GM12873 (cell line): Measurements from ENCODE around the gene NCOR1.

ENCODE experiments used
- TF ChIP-seq, protein P1 (sequence below): IDR thresholded peaks from 2 replicates; pipeline ENCODE4 v1.5.1; 2012; ENCODE audit warnings: low read depth, mild to moderate bottlenecking, moderate library complexity, low read length, control low read depth; ENCODE audit not compliant: insufficient read depth; ENCODE audit errors: missing control alignments

NCOR1 gene

DNA sequence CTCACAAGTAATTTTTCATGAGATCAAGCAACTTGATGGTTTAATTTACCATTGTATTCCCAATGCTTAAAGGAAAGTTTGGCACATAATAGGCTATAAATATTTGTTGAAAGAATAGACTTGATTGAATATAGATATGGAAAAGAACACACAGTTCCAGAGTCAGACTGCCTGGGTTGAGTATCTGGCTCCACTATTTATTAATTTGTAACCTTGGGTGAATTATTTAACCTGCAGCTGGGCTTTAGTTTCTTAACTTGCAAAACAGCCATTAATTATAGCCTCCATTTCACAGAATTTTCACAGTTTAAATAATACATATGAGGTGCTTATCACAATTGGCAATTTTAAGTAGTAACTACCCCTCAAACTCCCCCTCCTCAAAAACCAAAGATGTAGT is 73.6 kb downstream of the NCOR1 start:
- TF ChIP-seq, protein P1, sequence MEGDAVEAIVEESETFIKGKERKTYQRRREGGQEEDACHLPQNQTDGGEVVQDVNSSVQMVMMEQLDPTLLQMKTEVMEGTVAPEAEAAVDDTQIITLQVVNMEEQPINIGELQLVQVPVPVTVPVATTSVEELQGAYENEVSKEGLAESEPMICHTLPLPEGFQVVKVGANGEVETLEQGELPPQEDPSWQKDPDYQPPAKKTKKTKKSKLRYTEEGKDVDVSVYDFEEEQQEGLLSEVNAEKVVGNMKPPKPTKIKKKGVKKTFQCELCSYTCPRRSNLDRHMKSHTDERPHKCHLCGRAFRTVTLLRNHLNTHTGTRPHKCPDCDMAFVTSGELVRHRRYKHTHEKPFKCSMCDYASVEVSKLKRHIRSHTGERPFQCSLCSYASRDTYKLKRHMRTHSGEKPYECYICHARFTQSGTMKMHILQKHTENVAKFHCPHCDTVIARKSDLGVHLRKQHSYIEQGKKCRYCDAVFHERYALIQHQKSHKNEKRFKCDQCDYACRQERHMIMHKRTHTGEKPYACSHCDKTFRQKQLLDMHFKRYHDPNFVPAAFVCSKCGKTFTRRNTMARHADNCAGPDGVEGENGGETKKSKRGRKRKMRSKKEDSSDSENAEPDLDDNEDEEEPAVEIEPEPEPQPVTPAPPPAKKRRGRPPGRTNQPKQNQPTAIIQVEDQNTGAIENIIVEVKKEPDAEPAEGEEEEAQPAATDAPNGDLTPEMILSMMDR, result no peak

DNA sequence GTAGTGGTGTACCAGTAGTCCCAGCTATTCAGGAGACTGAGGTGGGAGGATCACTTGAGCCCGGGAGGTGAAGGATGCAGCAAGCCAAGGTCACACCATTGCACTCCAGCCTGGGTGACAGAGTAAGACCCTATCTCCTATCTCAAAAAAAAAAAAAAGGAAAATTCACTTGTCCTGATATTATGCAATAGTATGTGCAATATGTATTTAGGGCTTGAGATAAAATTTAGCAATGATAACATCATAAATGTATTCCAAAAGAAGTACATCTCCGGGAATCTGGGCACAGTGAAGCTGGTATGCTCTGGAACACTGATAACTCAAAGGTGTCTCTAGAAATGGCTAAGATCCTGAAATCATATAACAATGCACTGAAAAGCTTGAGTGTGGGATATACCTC is 74.5 kb downstream of the NCOR1 start:
- TF ChIP-seq, protein P1, result no peak

DNA sequence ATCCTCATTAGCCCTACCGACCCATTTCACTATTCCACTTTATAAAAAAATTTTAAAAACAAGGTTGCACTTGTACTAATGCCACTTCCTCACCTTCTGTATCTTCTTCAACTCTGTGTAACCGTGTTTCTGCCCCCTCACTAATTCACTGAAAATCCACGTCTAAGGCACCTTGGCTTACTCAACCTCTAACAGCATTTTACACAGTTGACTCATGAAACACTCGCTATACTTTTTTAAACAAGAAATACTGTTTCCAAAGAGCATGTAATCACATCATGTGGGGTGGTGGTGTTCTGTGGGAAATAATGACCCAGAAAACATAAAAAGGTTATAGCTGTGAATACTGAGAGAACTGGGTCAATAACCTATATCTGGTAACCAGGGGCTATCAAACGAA is 79.9 kb downstream of the NCOR1 start:
- TF ChIP-seq, protein P1, result no peak

DNA sequence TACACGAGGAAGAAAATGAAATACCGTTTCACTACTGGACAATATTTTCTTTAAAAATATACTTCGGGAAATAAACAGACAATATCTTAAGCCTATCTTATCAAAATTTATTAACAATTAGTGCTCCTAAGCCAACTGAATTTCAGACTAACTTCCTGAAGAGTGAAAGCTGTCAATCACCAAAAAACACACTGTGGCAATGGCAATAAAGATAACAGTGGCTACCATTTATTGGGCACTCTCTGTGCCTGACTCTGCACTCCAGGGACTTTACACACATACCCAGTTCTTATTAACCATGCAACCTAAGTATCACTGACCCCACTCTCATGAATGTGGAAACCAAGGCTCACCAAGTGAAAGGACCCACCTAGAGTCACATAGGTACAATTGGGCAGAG is 83.7 kb downstream of the NCOR1 start:
- TF ChIP-seq, protein P1, result no peak

DNA sequence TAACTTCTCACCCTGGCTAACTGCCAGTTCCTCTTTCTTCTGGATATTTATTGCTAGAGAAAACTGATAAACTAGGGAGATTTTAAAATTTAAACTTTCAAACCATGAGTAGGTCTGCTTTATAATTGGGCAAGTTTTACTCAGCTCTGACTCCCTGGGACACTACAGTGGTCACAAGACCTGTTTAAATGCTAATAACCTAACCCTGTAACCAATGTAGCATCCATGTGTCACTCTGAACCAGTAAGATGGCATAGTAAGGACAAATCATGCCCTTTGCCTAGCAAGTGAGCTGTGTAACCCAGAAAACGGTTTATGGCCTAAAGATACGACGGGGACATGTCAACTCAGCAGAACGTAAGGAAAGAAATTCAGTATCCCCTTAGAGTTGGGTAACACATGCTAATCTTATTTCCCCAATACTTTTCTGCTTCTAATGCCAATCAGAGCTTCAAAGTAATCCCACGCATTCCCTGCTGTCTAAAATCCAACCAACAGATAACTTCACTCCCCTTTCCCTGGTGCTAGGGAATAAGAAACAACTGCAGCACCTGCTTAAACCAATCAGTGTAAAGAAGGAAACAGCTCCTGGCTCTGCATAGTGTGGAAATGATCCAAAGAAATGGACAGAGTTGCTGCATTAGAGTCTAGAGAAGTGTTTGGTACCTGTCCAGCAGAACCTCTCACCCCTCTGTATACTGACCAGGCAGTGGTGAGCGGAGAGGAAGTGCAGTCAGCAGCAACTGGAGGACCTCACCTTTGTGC is 85.7 kb downstream of the NCOR1 start:
- TF ChIP-seq, protein P1, result no peak

DNA sequence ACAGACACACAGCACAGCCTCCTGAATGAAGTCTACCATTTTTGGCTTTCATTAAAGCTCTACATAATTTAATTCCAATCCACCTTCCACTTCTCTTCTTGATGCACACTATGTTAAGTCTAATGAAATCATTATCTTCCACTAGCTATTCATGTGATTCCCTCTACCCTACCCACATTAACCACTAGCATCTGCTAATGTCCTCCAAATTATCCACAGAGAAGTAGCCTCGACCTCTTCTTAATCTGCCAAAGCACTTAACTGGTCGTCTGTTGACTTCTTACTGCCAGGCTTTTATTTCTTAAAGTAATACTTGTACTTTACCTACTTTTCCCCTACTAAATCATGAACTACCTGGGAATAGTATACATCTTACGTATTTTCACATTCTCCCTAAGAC is 91.8 kb downstream of the NCOR1 start:
- TF ChIP-seq, protein P1, result no peak

DNA sequence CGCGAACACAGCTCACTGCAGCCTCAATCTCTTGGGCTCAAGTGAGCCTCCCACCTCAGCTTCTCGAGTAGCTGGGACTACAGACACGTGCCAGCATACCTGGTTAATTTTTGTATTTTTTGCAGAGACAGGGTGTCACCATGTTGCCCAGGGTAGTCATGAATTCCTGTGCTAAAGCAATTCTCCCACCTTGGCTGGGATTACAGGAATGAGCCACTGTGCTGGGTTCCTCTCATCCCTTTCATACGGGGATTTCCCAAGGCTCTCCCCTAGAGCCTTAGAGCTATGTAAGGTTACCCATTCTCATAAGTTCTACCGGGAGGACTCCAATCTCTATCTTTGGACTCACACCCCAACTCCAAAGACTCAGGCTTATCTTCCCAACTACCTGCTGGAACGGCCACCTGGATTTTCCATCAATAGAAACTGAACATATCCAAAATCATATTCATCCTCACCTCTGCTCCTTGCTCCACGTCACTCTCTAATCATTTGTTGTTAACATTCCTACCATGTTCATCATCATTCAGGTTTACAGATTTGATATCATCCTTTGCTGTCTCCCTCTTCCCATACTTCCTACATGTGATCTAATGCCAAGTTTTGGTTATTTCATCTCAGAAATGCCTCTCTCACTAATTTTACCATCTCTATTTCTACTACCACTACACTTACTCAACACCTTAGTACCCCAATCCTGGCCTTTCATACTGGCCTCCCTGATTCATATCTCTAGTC is 92.5 kb downstream of the NCOR1 start:
- TF ChIP-seq, protein P1, result no peak
